Sciatic nerve (tissue), 2 donors: ENCODE data around the gene ADAMTSL3. TPM values are rescaled to one million over a fixed set of nuclear protein-coding genes. Genes with fewer than 3 reads are reported as not detected.

ENCODE experiments used
- ATAC-seq: fragments of 200-7000 bp; cut with Tn5 transposase; one replicate; pipeline ENCODE4 v1.9.1; 2020; ENCODE audit warnings: mild to moderate bottlenecking, moderate library complexity
- DNase-seq: peaks from one replicate; pipeline ENCODE4 v3.0.0-alpha.2; 2020; ENCODE audit warnings: low spot score
- intact Hi-C: fragments of 100-400 bp; cut with DNase I; formaldehyde crosslinking; loops from one replicate; pipeline ENCODE4 v1.14.2; 2022
- total RNA-seq: library from RNA; stranded (reverse); fragmentation: NEBNext Ultra II Directional; extraction: Animal tissue kit (Norgen Biotek cat#: 25700); gene quantifications from one replicate; pipeline ENCODE4 v1.2.1, GENCODE V29; 2021
- donor health status: DM: no; HTN: no; CAD: no.
- donor health status: DM: no; HTN: no; CAD: no.

Gene ADAMTSL3
- total RNA-seq: 39.1 TPM

- ATAC-seq: peak; percentile 51
- intact Hi-C loops: no loop called here
Measured at GRCh38 chr15:83653639-83654378, at the start of gene ADAMTSL3. Gene ADAMTSL3 (plus strand): TSS chr15:83654123. CDS start chr15:83655762, 1,639 bp downstream.

GRCh38 chr15:83604549-83604948 is 49.4 kb upstream of the ADAMTSL3 start:
- no peak for ATAC-seq

More at GRCh38 chr15:83653639-83654378, at the start of gene ADAMTSL3:
- DNase-seq: peak; percentile 82

GRCh38 chr15:83605111-83605945 is 48.6 kb upstream of the ADAMTSL3 start:
- peak; percentile 97 for ATAC-seq
- intact Hi-C loops: no loop called here
- DNase-seq: no peak

More at GRCh38 chr15:83604549-83604948, 49.4 kb upstream of the ADAMTSL3 start:
- intact Hi-C loops: no loop called here
- no peak for DNase-seq

DNA sequence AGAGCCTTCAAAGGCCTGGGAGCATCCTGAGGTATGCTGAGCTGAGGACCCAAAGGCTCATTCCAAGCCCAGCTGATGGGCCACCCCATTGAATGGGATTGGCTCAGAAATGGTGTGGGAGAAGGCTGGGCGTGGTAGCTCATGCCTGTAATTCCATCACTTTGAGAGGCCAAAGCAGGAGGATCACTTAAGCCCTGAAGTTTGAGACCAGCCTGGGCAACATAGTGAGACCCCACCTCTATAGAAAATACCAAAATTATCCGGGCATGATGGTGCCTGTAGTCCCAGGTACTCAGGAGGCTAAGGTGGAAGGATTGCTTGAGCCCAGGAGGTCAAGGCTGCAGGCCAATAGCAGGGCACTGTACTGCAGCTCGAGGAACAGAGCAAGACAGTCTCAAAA is 43.8 kb upstream of the ADAMTSL3 start:
- DNase-seq: no peak
- intact Hi-C loops: no loop called here
- ATAC-seq: no peak

- ATAC-seq: no peak
- intact Hi-C loops: loop anchor here (1.0 kb wide), 1 partner anchor 33 kb away; no protein-coding TSS in a partner anchor
- DNase-seq: no peak
Measured at GRCh38 chr15:83610901-83611685, 42.8 kb upstream of the ADAMTSL3 start.

DNA sequence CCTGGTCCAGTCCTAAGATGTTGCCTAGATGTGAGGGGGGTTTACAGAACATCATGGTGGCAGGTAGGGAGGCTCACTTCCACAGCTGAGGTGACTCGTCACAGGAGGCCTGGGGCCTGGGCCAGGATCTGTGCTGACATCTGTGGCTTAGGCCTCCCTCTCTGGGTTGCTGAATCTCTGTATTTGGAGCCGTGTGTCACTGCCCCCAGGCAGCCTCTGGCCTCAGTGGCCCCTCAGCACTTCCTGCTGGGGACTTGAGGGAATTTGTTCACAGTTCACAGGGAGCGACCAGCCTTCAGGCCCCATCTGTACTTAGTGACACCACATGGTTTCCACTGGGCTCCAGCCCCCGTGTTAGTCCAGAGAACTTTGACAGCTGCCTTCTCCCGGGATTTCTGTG is 41.7 kb upstream of the ADAMTSL3 start:
- intact Hi-C loops: no loop called here
- ATAC-seq (no peak), DNase-seq (no peak)

DNA sequence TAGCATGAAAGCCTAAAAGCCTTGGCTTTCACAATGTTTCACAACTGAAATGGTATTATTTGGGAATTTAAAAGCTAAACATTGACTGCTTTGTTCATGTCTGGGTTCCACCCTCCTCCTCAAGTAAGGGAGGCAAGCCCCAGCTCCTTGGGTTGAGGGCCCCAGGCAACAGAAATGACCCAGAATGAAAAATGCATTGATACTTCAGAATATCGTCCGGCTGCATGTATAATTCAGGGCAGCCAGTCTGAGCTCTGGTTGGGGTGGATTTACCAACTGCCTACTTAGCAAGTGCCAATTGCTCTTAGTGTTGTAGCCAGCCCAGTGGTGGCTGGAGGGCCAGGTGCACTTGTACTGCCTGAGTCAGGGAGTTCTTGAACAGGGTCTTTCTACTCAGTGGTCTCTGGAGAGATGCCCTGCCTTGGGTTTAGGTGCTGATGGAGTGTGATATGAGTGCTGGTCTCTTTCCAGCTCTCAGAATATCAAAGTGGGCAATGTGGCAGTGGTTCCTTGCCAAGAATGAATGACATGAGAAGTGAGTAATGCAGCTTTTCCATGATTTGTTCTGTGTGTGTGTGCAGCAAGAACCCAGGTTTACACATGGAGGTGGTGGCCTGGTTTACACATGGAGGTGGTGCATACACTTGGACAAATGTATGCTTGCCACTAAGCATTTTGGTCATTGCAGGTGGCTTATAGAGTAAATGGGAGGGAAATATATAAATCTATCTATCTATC is 40.9 kb upstream of the ADAMTSL3 start:
- intact Hi-C loops: no loop called here
- DNase-seq: no peak
- ATAC-seq: peak; percentile 30

DNA sequence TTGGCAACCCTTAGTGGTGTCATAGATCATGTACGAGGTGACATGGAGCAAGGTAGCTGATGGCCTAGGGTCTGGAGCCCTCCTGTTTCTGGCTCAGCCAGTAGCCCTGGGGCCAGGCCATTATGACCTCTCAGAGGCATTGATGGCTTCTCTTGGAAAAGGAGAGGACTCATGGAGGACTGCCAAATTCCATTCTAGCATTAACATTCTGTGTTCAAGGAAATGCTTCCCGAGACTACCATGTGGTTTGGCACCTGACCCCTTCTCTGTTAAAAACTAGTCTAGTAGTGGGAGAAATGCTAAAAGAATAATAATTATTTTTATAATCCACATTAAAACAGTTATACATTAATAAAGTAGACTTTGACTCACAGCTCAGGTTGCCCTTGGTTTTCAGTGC is 40.2 kb upstream of the ADAMTSL3 start:
- ATAC-seq (peak; percentile 85), DNase-seq (no peak)
- intact Hi-C loops: no loop called here

GRCh38 chr15:83616840-83617239 is 37.1 kb upstream of the ADAMTSL3 start:
- DNase-seq: no peak
- intact Hi-C loops: no loop called here

GRCh38 chr15:83626171-83626802 is 27.6 kb upstream of the ADAMTSL3 start:
- ATAC-seq (no peak), DNase-seq (no peak)
- intact Hi-C loops: no loop called here

More at GRCh38 chr15:83616840-83617239, 37.1 kb upstream of the ADAMTSL3 start:
- ATAC-seq: no peak

DNA sequence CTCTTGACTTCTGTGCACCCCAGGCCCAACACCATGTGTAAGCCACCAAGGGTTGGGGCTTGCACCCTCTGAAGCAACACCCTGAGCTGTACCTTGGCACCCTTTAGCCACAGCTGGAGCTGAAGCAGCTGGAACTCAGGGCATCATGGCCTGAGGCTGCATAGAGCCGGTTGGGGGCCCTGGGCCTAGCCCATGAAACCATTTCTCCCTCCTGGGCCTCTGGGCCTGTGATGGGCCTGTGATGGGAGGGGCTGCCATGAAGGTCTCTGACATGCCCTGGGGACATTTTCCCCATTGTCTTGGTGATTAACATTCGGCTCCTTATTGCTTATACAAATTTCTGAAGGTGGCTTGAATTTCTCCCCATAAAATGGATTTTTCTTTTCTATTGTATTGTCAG is 22.4 kb upstream of the ADAMTSL3 start:
- no peak for DNase-seq
- no peak for ATAC-seq
- intact Hi-C loops: no loop called here

GRCh38 chr15:83643201-83643600 is 10.7 kb upstream of the ADAMTSL3 start:
- DNase-seq (no peak), ATAC-seq (no peak)
- intact Hi-C loops: no loop called here

DNA sequence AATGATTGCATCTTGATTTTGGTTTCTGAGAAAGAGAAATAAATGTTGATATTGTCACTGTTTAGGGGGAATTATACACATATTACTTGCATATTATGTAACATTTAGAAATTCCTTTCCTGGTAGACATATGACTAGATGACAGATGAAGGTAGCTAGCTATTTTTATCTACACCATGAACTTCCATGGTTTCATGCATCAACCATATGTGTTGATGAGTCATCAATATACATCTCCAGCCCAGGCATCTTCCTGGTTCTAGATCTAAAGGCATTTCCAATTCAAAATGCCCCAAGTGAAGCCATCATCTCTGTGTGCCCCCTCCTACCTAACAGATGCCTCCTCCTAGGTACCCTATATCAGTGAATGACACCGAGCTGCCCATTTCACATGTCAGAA is 9.5 kb upstream of the ADAMTSL3 start:
- intact Hi-C loops: loop anchor here (1.0 kb wide), 1 partner anchor 33 kb away; no protein-coding TSS in a partner anchor
- ATAC-seq (no peak), DNase-seq (no peak)

DNA sequence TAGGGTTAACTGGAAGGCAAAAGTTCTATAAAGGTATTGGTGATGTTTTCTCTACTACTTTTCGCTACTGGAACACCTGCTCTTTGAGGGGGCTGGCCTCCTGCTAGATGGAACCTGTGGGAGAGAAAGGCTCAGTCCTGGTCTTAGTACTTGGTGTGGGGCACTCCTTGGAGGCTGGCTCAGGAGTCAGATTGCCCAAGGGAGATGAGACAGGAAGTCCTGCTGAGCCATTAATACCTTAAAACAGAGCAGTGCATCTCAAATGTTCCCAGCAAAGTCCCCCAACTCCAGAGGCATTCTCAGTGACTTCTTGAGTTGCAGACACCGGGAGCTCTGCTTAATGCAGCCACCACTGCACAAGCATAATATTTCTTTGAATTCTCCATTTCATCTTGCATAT is 3.1 kb upstream of the ADAMTSL3 start:
- DNase-seq: no peak
- intact Hi-C loops: no loop called here
- no peak for ATAC-seq

DNA sequence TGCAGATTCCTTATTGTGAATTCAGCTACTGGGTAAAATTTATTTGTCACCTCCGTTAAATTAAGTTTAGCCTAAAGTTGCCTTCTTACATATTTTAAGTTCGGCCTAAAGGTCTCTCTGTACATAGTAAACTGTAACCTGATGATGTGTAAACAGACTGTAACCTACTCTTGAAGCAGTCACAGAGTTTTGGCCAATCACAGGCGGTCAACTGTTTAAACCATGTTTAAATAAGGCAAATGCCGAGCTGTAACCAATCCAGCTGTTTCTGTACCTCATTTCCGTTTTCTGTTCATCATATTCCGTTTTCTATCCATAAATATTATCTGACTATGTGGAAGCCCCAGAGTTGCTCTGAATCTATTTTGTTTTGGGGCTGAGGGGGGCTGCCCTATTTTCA is 2.4 kb upstream of the ADAMTSL3 start:
- no peak for DNase-seq
- no peak for ATAC-seq
- intact Hi-C loops: no loop called here

- DNase-seq (no peak), ATAC-seq (peak; percentile 56)
- intact Hi-C loops: no loop called here
Measured at GRCh38 chr15:83652626-83653204, 1.2 kb upstream of the ADAMTSL3 start.

GRCh38 chr15:83653288-83653638 is 660 bp upstream of the ADAMTSL3 start:
- peak; percentile 9 for ATAC-seq
- DNase-seq: peak; percentile 63

More at GRCh38 chr15:83653288-83653638, 660 bp upstream of the ADAMTSL3 start:
- intact Hi-C loops: no loop called here
